Measurements from ENCODE around the gene KCNK4. TPM values are rescaled to one million over a fixed set of nuclear protein-coding genes. Genes with fewer than 3 reads are reported as not detected.
A peak's percentile ranks its signal among the peaks of the same experiment; 100 is the strongest.
"Not testable (repeated sequence)": the region's sequence is repeated elsewhere in the genome, so short reads cannot be mapped to it uniquely, and the experiment has no call there.

Gene KCNK4
- total and polyA plus RNA-seq, 2 donors: 0.13 TPM; not detected in 1

- H3K4me1 ChIP-seq (ENCODE audit: insufficient read depth): no peaks in the 10 kb centered on the region
- DNase-seq (ENCODE audit: extremely low spot score): no peak
- peak overlapping the region; percentile 96 for H3K27ac ChIP-seq (ENCODE audit: low read depth)
- 26% methylated on average over 19 of the region's 19 CpGs for WGBS
- peaks cover 2% of the 10 kb centered on the region for H3K36me3 ChIP-seq (ENCODE audit: insufficient read depth)
- peak overlapping the region; percentile 74 for H3K4me3 ChIP-seq (ENCODE audit: low read depth, low read length)
Measured at GRCh38 chr11:64318766-64319761, 28.0 kb downstream of the KCNK4 start.

- no peak for DNase-seq (ENCODE audit: extremely low spot score)
- H3K36me3 ChIP-seq (ENCODE audit: insufficient read depth): peaks cover 2% of the 10 kb centered on the region
- peak overlapping the region; percentile 49 for H3K27ac ChIP-seq (ENCODE audit: low read depth)
- H3K4me1 ChIP-seq (ENCODE audit: insufficient read depth): no peaks in the 10 kb centered on the region
- 94% methylated on average over 7 of the region's 7 CpGs for WGBS
- no peak overlapping the region for H3K4me3 ChIP-seq (ENCODE audit: low read depth, low read length)
Measured at GRCh38 chr11:64320556-64320955, 29.5 kb downstream of the KCNK4 start.

- Histone ChIP-seq H3K36me3 (ENCODE audit: insufficient read depth) (peaks cover 2% of the 10 kb centered on the region), H3K27ac (ENCODE audit: low read depth) (peak overlapping the region; percentile 73), H3K4me1 (ENCODE audit: insufficient read depth) (no peaks in the 10 kb centered on the region), H3K4me3 (ENCODE audit: low read depth, low read length) (no peak overlapping the region)
- DNase-seq (ENCODE audit: extremely low spot score): no peak
- 85% methylated on average over 5 of the region's 5 CpGs for WGBS
Measured at GRCh38 chr11:64321026-64321425, 29.9 kb downstream of the KCNK4 start.

GRCh38 chr11:64321533-64321932 is 30.4 kb downstream of the KCNK4 start:
- Histone ChIP-seq H3K36me3 (ENCODE audit: insufficient read depth) (peaks cover 2% of the 10 kb centered on the region), H3K4me3 (ENCODE audit: low read depth, low read length) (no peak overlapping the region), H3K4me1 (ENCODE audit: insufficient read depth) (no peaks in the 10 kb centered on the region), H3K27ac (ENCODE audit: low read depth) (peak overlapping the region; percentile 73)
- WGBS: 79% methylated on average over 5 of the region's 5 CpGs
- no peak for DNase-seq (ENCODE audit: extremely low spot score)

GRCh38 chr11:64322925-64323260 is 31.8 kb downstream of the KCNK4 start:
- H3K27ac ChIP-seq (ENCODE audit: low read depth): no peak overlapping the region
- no peaks in the 10 kb centered on the region for H3K4me1 ChIP-seq (ENCODE audit: insufficient read depth)
- 84% methylated on average over 7 of the region's 7 CpGs for WGBS
- H3K4me3 ChIP-seq (ENCODE audit: low read depth, low read length): no peak overlapping the region
- no peak for DNase-seq (ENCODE audit: extremely low spot score)
- H3K36me3 ChIP-seq (ENCODE audit: insufficient read depth): peaks cover 2% of the 10 kb centered on the region

GRCh38 chr11:64323373-64323772 is 32.3 kb downstream of the KCNK4 start:
- no peak overlapping the region for H3K27ac ChIP-seq (ENCODE audit: low read depth)
- DNase-seq (ENCODE audit: extremely low spot score): no peak
- H3K4me1 ChIP-seq (ENCODE audit: insufficient read depth): no peaks in the 10 kb centered on the region
- H3K4me3 ChIP-seq (ENCODE audit: low read depth, low read length): no peak overlapping the region
- 68% methylated on average over 5 of the region's 5 CpGs for WGBS
- H3K36me3 ChIP-seq (ENCODE audit: insufficient read depth): peaks cover 2% of the 10 kb centered on the region

GRCh38 chr11:64323984-64324383 is 32.9 kb downstream of the KCNK4 start:
- not testable (repeated sequence) for H3K4me1 ChIP-seq (ENCODE audit: insufficient read depth); H3K36me3 ChIP-seq (ENCODE audit: insufficient read depth); H3K4me3 ChIP-seq (ENCODE audit: low read depth, low read length); DNase-seq (ENCODE audit: extremely low spot score)
- 83% methylated on average over 4 of the region's 4 CpGs for WGBS
- peak overlapping the region; percentile 56 for H3K27ac ChIP-seq (ENCODE audit: low read depth)

- Histone ChIP-seq H3K4me3 (ENCODE audit: low read depth, low read length) (no peak overlapping the region), H3K36me3 (ENCODE audit: insufficient read depth) (peaks cover 2% of the 10 kb centered on the region), H3K4me1 (ENCODE audit: insufficient read depth) (no peaks in the 10 kb centered on the region), H3K27ac (ENCODE audit: low read depth) (peak overlapping the region; percentile 28)
- DNase-seq (ENCODE audit: extremely low spot score): no peak
- WGBS: 58% methylated on average over 11 of the region's 11 CpGs
Measured at GRCh38 chr11:64324692-64325469, 33.8 kb downstream of the KCNK4 start.

GRCh38 chr11:64327375-64327774 is 36.3 kb downstream of the KCNK4 start:
- Histone ChIP-seq H3K27ac (ENCODE audit: low read depth) (no peak overlapping the region), H3K36me3 (ENCODE audit: insufficient read depth) (no peaks in the 10 kb centered on the region), H3K4me3 (ENCODE audit: low read depth, low read length) (no peak overlapping the region), H3K4me1 (ENCODE audit: insufficient read depth) (peaks cover 2% of the 10 kb centered on the region)
- DNase-seq (ENCODE audit: extremely low spot score): no peak
- 93% methylated on average over 2 of the region's 2 CpGs for WGBS

GRCh38 chr11:64327993-64328392 is 36.9 kb downstream of the KCNK4 start:
- no peak for DNase-seq (ENCODE audit: extremely low spot score)
- H3K36me3 ChIP-seq (ENCODE audit: insufficient read depth): no peaks in the 10 kb centered on the region
- WGBS: 91% methylated on average over 3 of the region's 3 CpGs
- H3K4me1 ChIP-seq (ENCODE audit: insufficient read depth): peaks cover 2% of the 10 kb centered on the region
- no peak overlapping the region for H3K4me3 ChIP-seq (ENCODE audit: low read depth, low read length)
- H3K27ac ChIP-seq (ENCODE audit: low read depth): no peak overlapping the region

- Histone ChIP-seq H3K4me3 (ENCODE audit: low read depth, low read length) (no peak overlapping the region), H3K36me3 (ENCODE audit: insufficient read depth) (no peaks in the 10 kb centered on the region), H3K4me1 (ENCODE audit: insufficient read depth) (peaks cover 2% of the 10 kb centered on the region), H3K27ac (ENCODE audit: low read depth) (no peak overlapping the region)
- no peak for DNase-seq (ENCODE audit: extremely low spot score)
- WGBS: 79% methylated on average over 11 of the region's 11 CpGs
Measured at GRCh38 chr11:64330888-64331287, 39.8 kb downstream of the KCNK4 start.

- no peak for DNase-seq (ENCODE audit: extremely low spot score)
- 36% methylated on average over 20 of the region's 20 CpGs for whole genome bisulfite sequencing
- Histone ChIP-seq H3K27ac (ENCODE audit: low read depth) (no peak overlapping the region), H3K4me3 (ENCODE audit: low read depth, low read length) (no peak overlapping the region), H3K4me1 (ENCODE audit: insufficient read depth) (peaks cover 2% of the 10 kb centered on the region), H3K36me3 (ENCODE audit: insufficient read depth) (no peaks in the 10 kb centered on the region)
Measured at GRCh38 chr11:64331569-64332371, 40.7 kb downstream of the KCNK4 start.

GRCh38 chr11:64333556-64333955 is 42.5 kb downstream of the KCNK4 start:
- H3K4me3 ChIP-seq (ENCODE audit: low read depth, low read length): no peak overlapping the region
- DNase-seq (ENCODE audit: extremely low spot score): no peak
- no peak overlapping the region for H3K27ac ChIP-seq (ENCODE audit: low read depth)
- no peaks in the 10 kb centered on the region for H3K36me3 ChIP-seq (ENCODE audit: insufficient read depth)
- WGBS: 88% methylated on average over 8 of the region's 8 CpGs
- peaks cover 2% of the 10 kb centered on the region for H3K4me1 ChIP-seq (ENCODE audit: insufficient read depth)
